ENCODE results near the gene CALU. TPM values are rescaled to one million over a fixed set of nuclear protein-coding genes. Genes with fewer than 3 reads are reported as not detected.

The CALU gene
- polyA plus RNA-seq, 3 donors = 13.8 to 44.0 (median 33.2) TPM

GRCh38 chr7:128792471-128793180, 53.5 kb downstream of the CALU start:
- no peak overlapping the region for H3K4me2 ChIP-seq (replicated peaks; ENCODE audit: extremely low read depth, low read length, poor library complexity, severe bottlenecking)

GRCh38 chr7:128793181-128793547, 54.0 kb downstream of the CALU start:
- no peak for DNase-seq
- Histone ChIP-seq H4K20me1 (ENCODE audit: insufficient read depth, low read length) (no peaks in the 10 kb centered on the region), H3K4me1 (ENCODE audit: control insufficient read depth in 1 of 2, insufficient read depth in 2 of 2, low read length in 2 of 2) (peaks cover 19 to 21% of the 10 kb centered on the region in 2 donors), H3K27me3 (ENCODE audit: control insufficient read depth in 2 of 2, insufficient read depth in 2 of 2, low read length in 2 of 2) (peaks cover 15 to 39% of the 10 kb centered on the region in 2 donors), H3K36me3 (replicated peaks in 1 of 2; ENCODE audit: control insufficient read depth in 1 of 2, insufficient read depth in 2 of 2, low read length in 2 of 2) (no peaks in the 10 kb centered on the region), H3K4me3 (replicated peaks in 1 of 3; ENCODE audit: low read depth in 2 of 3, low read length in 3 of 3) (no peak overlapping the region), H3K4me2 (replicated peaks; ENCODE audit: extremely low read depth, low read length, poor library complexity, severe bottlenecking) (no peak overlapping the region), H3K9ac (ENCODE audit: insufficient read depth, low read length, poor library complexity, severe bottlenecking) (no peak overlapping the region), H2AFZ (ENCODE audit: insufficient read depth, low read depth, low read length, poor library complexity, severe bottlenecking) (no peak overlapping the region), H3K27ac (ENCODE audit: low read depth in 1 of 2, low read length in 2 of 2) (no peak overlapping the region), H3K9me3 (replicated peaks in 1 of 2; ENCODE audit: control insufficient read depth in 1 of 2, insufficient read depth in 1 of 2, low read length in 2 of 2) (no peaks in the 10 kb centered on the region), H3K79me2 (ENCODE audit: insufficient read depth, low read length) (no peaks in the 10 kb centered on the region)
- peaks cover 31 to 45% (median 44%) of the 10 kb centered on the region in 3 donors for H3K27me3 Mint-ChIP-seq (ENCODE audit: low read depth in 3 of 3)
- intact Hi-C loops (cut with micrococcal nuclease) = no loop called here
- TF ChIP-seq CTCF (IDR thresholded peaks at IDR 0.05) = no peak
- peaks cover 19% of the 10 kb centered on the region for H3K4me1 Mint-ChIP-seq
- H3K9me3 Mint-ChIP-seq = peaks cover 0 to 8% (median 2%) of the 10 kb centered on the region in 7 donors
- H3K36me3 Mint-ChIP-seq = peaks cover 0 to 4% of the 10 kb centered on the region in 2 donors
- H3K4me3 Mint-ChIP-seq = peak overlapping the region in 1 of 2 donors; percentile 42
- WGBS (ENCODE audit: insufficient coverage) = no CpG with 5 or more reads among the region's 5 CpGs
- no peak overlapping the region for H3K27ac Mint-ChIP-seq

More at GRCh38 chr7:128792471-128793180, 53.5 kb downstream of the CALU start:
- Histone ChIP-seq H3K27me3 (ENCODE audit: control insufficient read depth in 2 of 2, insufficient read depth in 2 of 2, low read length in 2 of 2) (peaks cover 15 to 42% of the 10 kb centered on the region in 2 donors), H3K4me1 (ENCODE audit: control insufficient read depth in 1 of 2, insufficient read depth in 2 of 2, low read length in 2 of 2) (peaks cover 19 to 21% of the 10 kb centered on the region in 2 donors), H2AFZ (ENCODE audit: insufficient read depth, low read depth, low read length, poor library complexity, severe bottlenecking) (no peak overlapping the region), H3K9ac (ENCODE audit: insufficient read depth, low read length, poor library complexity, severe bottlenecking) (no peak overlapping the region), H3K4me3 (replicated peaks in 1 of 3; ENCODE audit: low read depth in 2 of 3, low read length in 3 of 3) (no peak overlapping the region), H3K36me3 (replicated peaks in 1 of 2; ENCODE audit: control insufficient read depth in 1 of 2, insufficient read depth in 2 of 2, low read length in 2 of 2) (no peaks in the 10 kb centered on the region), H4K20me1 (ENCODE audit: insufficient read depth, low read length) (no peaks in the 10 kb centered on the region), H3K9me3 (replicated peaks in 1 of 2; ENCODE audit: control insufficient read depth in 1 of 2, insufficient read depth in 1 of 2, low read length in 2 of 2) (no peaks in the 10 kb centered on the region), H3K79me2 (ENCODE audit: insufficient read depth, low read length) (no peaks in the 10 kb centered on the region), H3K27ac (ENCODE audit: low read depth in 1 of 2, low read length in 2 of 2) (no peak overlapping the region)
- no peak for DNase-seq
- intact Hi-C loops (cut with micrococcal nuclease) = no loop called here
- peak overlapping the region; percentile 42 to 84 for H3K4me3 Mint-ChIP-seq
- TF ChIP-seq CTCF (IDR thresholded peaks at IDR 0.05) = no peak
- peaks cover 31 to 45% (median 44%) of the 10 kb centered on the region in 3 donors for H3K27me3 Mint-ChIP-seq (ENCODE audit: low read depth in 3 of 3)
- H3K9me3 Mint-ChIP-seq = peaks cover 0 to 8% (median 2%) of the 10 kb centered on the region in 7 donors
- WGBS (ENCODE audit: insufficient coverage) = 52% methylated on average over 5 of the region's 10 CpGs
- H3K4me1 Mint-ChIP-seq = peaks cover 19% of the 10 kb centered on the region
- H3K27ac Mint-ChIP-seq = no peak overlapping the region
- H3K36me3 Mint-ChIP-seq = peaks cover 0 to 4% of the 10 kb centered on the region in 2 donors

Measured in CD14-positive monocyte (primary cell).